Measurements from ENCODE around the gene VPS13C. TPM values are rescaled to one million over a fixed set of nuclear protein-coding genes. Genes with fewer than 3 reads are reported as not detected.
A peak's percentile ranks its signal among the peaks of the same experiment; 100 is the strongest.

The VPS13C gene
- 20.5 and 28.0 TPM in 2 replicates for total RNA-seq (2014; rRNA removed; shearing (Covaris generic))
- polyA plus RNA-seq (2016; fragmentation: Nextera tagmentation; extraction: Ambion mirVana): 6.6 and 10.2 TPM in 2 replicates
- long read RNA-seq, partial matches to known transcripts: 1 of 2 reads
- long read RNA-seq, other reads (novel, unspliced or antisense): 1 of 2 reads

DNA sequence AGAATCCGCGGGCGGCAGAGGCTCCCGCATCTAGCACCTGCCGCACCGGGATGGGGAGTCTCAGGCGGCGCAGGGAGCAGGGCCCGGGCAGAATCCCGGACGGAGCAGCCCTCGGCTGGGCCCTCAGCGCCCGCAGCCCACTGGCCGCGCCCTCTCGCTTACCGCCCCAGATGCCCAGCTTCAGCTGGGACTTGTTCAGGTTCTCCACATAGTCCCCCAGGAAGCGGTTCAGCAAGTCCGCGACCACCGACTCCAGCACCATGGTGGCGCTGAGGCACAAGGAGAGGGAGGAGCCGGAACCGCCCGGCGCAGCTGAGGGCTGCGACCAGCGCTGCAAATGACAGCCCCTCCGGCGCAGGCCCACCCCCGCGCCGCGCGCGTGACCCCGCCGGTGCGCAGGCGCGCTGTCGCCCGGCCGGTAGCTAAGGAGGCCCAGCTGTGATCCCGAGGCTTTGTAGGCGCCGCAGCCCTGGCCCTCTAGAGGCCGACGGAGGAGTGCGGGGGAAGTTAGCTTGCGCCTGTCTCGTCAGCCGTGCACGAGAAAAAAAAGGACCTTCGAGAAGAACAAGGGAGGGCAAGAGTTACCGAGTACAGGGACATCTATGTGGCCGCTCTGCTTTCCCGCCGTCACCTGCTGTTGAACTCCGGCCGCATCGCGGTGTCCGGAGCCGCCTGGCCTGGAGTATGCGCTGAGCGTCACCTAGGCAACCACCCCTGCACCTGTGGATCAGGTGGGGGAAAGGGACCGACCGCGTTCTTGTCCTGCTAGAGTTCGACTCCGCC lies at the start of gene VPS13C:
TSS of gene VPS13C (minus strand) at position 335 of the 783 bp plus-strand sequence. CDS start at position 262, 73 bp downstream.
- no peaks in the 10 kb centered on the region for H3F3A ChIP-seq (replicated peaks; ENCODE audit: low read depth)
- H3K9me2 ChIP-seq (ENCODE audit: insufficient read depth): no peaks in the 10 kb centered on the region
- ATAC-seq (peak; percentile 90), DNase-seq (ENCODE audit: low spot score) (peak; percentile 95)
- peak within 1 kb of the TSS; percentile 89 for H3K4me2 ChIP-seq
- H4K20me1 ChIP-seq (replicated peaks; ENCODE audit: insufficient read depth): no peaks in the 10 kb centered on the region; the same call in 1 of the 2 replicates
- peaks cover 7% of the 10 kb centered on the region for H3K4me1 ChIP-seq (ENCODE audit: insufficient read depth)
- Mint-ChIP-seq H3K27me3 (ENCODE audit: insufficient read depth, low read depth, poor library complexity) (peaks cover 29% of the 10 kb centered on the region), H3K27ac (no peak within 1 kb of the TSS), H3K36me3 (ENCODE audit: low read depth) (no peaks in the 10 kb centered on the region; the same call in 2 of the 3 replicates), H3K4me1 (peaks cover 6% of the 10 kb centered on the region; the same call in 1 of the 3 replicates), H3K4me3 (peak within 1 kb of the TSS; percentile 93), H3K9me3 (no peaks in the 10 kb centered on the region)
- peak within 1 kb of the TSS; percentile 98 for H2AFZ ChIP-seq
- H3K79me2 ChIP-seq (replicated peaks; ENCODE audit: insufficient read depth): peaks cover 22% of the 10 kb centered on the region
- no peaks in the 10 kb centered on the region for H3K36me3 ChIP-seq (ENCODE audit: insufficient read depth)
- peaks cover 54% of the 10 kb centered on the region for H3K27me3 ChIP-seq (ENCODE audit: insufficient read depth)
- no peak within 1 kb of the TSS for H3K27ac ChIP-seq (ENCODE audit: low read depth)
- H3K4me3 ChIP-seq: peak within 1 kb of the TSS; percentile 84
- TF ChIP-seq ETS1 (IDR thresholded peaks at IDR 0.05): no peak
- peak; percentile 55 to 66 for TF ChIP-seq CTCF (conservative IDR thresholded peaks at IDR 0.05; ENCODE audit: low read depth in 2 of 2)
- TF ChIP-seq CREB1 (CRISPR knock-in tag; IDR thresholded peaks at IDR 0.05; ENCODE audit: low read depth): peak; percentile 60; the same call in 1 of the 2 replicates
- TF ChIP-seq STAT1 (IDR thresholded peaks at IDR 0.05; ENCODE audit: unreplicated experiment): no peak
- peak; percentile 68 for TF ChIP-seq POLR2AphosphoS5 (IDR thresholded peaks at IDR 0.05; ENCODE audit: low read depth)

GRCh38 chr15:62109437-62109836 lies 49.2 kb upstream of the VPS13C start:
- Histone ChIP-seq H3K36me3 (ENCODE audit: insufficient read depth) (no peaks in the 10 kb centered on the region), H3K4me2 (no peak overlapping the region), H3K4me3 (no peak overlapping the region), H2AFZ (no peak overlapping the region), H4K20me1 (replicated peaks; ENCODE audit: insufficient read depth) (no peaks in the 10 kb centered on the region), H3K27me3 (ENCODE audit: insufficient read depth) (no peaks in the 10 kb centered on the region), H3F3A (replicated peaks; ENCODE audit: low read depth) (no peaks in the 10 kb centered on the region), H3K79me2 (replicated peaks; ENCODE audit: insufficient read depth) (no peaks in the 10 kb centered on the region), H3K27ac (ENCODE audit: low read depth) (no peak overlapping the region), H3K9me2 (ENCODE audit: insufficient read depth) (no peaks in the 10 kb centered on the region), H3K4me1 (ENCODE audit: insufficient read depth) (no peaks in the 10 kb centered on the region)
- no peak for ATAC-seq
- no peaks in the 10 kb centered on the region; the same call in 2 of the 3 replicates for H3K9me3 Mint-ChIP-seq
- DNase-seq (ENCODE audit: low spot score): no peak
- no peak overlapping the region for H3K4me3 Mint-ChIP-seq
- no peaks in the 10 kb centered on the region for H3K4me1 Mint-ChIP-seq
- H3K27ac Mint-ChIP-seq: no peak overlapping the region
- no peaks in the 10 kb centered on the region for H3K27me3 Mint-ChIP-seq (ENCODE audit: insufficient read depth, low read depth, poor library complexity)
- H3K36me3 Mint-ChIP-seq (ENCODE audit: low read depth): no peaks in the 10 kb centered on the region
- TF ChIP-seq ETS1 (IDR thresholded peaks at IDR 0.05) (no peak), NANOG (IDR thresholded peaks at IDR 0.05; ENCODE audit: borderline replicate concordance) (no peak), JUNB (IDR thresholded peaks at IDR 0.05; ENCODE audit: unreplicated experiment) (no peak), ZNF114 (CRISPR knock-in tag; IDR thresholded peaks at IDR 0.05) (no peak), ZNF331 (CRISPR knock-in tag; IDR thresholded peaks at IDR 0.05; ENCODE audit: low read depth) (no peak), STAT1 (IDR thresholded peaks at IDR 0.05; ENCODE audit: unreplicated experiment) (no peak)
- TF ChIP-seq, protein P1, sequence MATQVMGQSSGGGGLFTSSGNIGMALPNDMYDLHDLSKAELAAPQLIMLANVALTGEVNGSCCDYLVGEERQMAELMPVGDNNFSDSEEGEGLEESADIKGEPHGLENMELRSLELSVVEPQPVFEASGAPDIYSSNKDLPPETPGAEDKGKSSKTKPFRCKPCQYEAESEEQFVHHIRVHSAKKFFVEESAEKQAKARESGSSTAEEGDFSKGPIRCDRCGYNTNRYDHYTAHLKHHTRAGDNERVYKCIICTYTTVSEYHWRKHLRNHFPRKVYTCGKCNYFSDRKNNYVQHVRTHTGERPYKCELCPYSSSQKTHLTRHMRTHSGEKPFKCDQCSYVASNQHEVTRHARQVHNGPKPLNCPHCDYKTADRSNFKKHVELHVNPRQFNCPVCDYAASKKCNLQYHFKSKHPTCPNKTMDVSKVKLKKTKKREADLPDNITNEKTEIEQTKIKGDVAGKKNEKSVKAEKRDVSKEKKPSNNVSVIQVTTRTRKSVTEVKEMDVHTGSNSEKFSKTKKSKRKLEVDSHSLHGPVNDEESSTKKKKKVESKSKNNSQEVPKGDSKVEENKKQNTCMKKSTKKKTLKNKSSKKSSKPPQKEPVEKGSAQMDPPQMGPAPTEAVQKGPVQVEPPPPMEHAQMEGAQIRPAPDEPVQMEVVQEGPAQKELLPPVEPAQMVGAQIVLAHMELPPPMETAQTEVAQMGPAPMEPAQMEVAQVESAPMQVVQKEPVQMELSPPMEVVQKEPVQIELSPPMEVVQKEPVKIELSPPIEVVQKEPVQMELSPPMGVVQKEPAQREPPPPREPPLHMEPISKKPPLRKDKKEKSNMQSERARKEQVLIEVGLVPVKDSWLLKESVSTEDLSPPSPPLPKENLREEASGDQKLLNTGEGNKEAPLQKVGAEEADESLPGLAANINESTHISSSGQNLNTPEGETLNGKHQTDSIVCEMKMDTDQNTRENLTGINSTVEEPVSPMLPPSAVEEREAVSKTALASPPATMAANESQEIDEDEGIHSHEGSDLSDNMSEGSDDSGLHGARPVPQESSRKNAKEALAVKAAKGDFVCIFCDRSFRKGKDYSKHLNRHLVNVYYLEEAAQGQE (IDR thresholded peaks at IDR 0.05; ENCODE audit: unreplicated experiment): no peak

All from GM23338 (cell line).